Natural killer cell (primary cell): ENCODE results near the gene TMEM233. TPM values are rescaled to one million over a fixed set of nuclear protein-coding genes. Genes with fewer than 3 reads are reported as not detected.

Experiments
- ATAC-seq, 3 donors: fragments of 150-1000 bp in 2 of 3; fragments of 200-7000 bp in 1 of 3; cut with Tn5 transposase; 1 replicate in 1 of 3; 2 replicates in 2 of 3; pipeline ENCODE4 v1.10.0; 2021; ENCODE audit warnings: mild to moderate bottlenecking in 2 of 3, moderate library complexity in 2 of 3
- DNase-seq, 2 donors: peaks; one replicate each; pipeline versions ENCODE4 v3.0.0 to v3.0.0-alpha.2; 2013 to 2021; ENCODE audit warnings: mixed read lengths in 1 of 2
- H3K27ac ChIP-seq: one replicate; pipeline ENCODE4 v1.5.1; 2013; ENCODE audit warnings: mild to moderate bottlenecking, low read length
- H3K27me3 ChIP-seq: one replicate; pipeline ENCODE4 v1.6.1; 2013; ENCODE audit warnings: low read length; ENCODE audit not compliant: control insufficient read depth, insufficient read depth
- H3K36me3 ChIP-seq: one replicate; pipeline ENCODE4 v1.6.1; 2013; ENCODE audit warnings: low read length; ENCODE audit not compliant: control insufficient read depth, insufficient read depth
- H3K4me1 ChIP-seq: one replicate; pipeline ENCODE4 v1.6.1; 2013; ENCODE audit warnings: low read length; ENCODE audit not compliant: control insufficient read depth, insufficient read depth
- H3K4me3 ChIP-seq: one replicate; pipeline ENCODE4 v1.5.1; 2013; ENCODE audit warnings: low read length
- H3K9me3 ChIP-seq: one replicate; pipeline ENCODE4 v1.6.1; 2013; ENCODE audit warnings: low read length; ENCODE audit not compliant: control insufficient read depth, insufficient read depth
- H3K27ac Mint-ChIP-seq, 2 donors: one replicate each; pipeline ENCODE4 v1.8.0; 2022; ENCODE audit warnings: mild to moderate bottlenecking in 2 of 2, mixed read lengths in 2 of 2, moderate library complexity in 1 of 2
- H3K27me3 Mint-ChIP-seq, 2 donors: one replicate each; pipeline ENCODE4 v1.8.0; 2022; ENCODE audit warnings: low read depth in 2 of 2, mixed read lengths in 2 of 2
- H3K36me3 Mint-ChIP-seq: one replicate; pipeline ENCODE4 v1.8.0; 2022; ENCODE audit warnings: mixed read lengths
- H3K4me1 Mint-ChIP-seq, 2 donors: one replicate each; pipeline ENCODE4 v1.8.0; 2022; ENCODE audit warnings: mixed read lengths in 2 of 2
- H3K4me3 Mint-ChIP-seq: one replicate; pipeline ENCODE4 v1.8.0; 2022; ENCODE audit warnings: mild to moderate bottlenecking, moderate library complexity, mixed read lengths
- H3K9me3 Mint-ChIP-seq, 2 donors: one replicate each; pipeline ENCODE4 v1.8.0; 2022; ENCODE audit warnings: mixed read lengths in 2 of 2
- WGBS: methylation state at CpG from one replicate; pipeline ENCODE4 v1.1.7; 2013; ENCODE audit warnings: missing lambda C conversion rate; ENCODE audit not compliant: insufficient coverage; 5-methylcytosine and 5-hydroxymethylcytosine counted together
- intact Hi-C: fragments of 100-400 bp; cut with micrococcal nuclease; formaldehyde crosslinking; loops from one replicate; pipeline ENCODE4 v1.14.2; 2022
- total RNA-seq, 4 donors: library from RNA; stranded (reverse); fragments of 120-200 nt in 1 of 4; gene quantifications; one replicate each; pipeline versions ENCODE4 v1.2.3 to v1.2.4, GENCODE V29; 2013 to 2022
- TF ChIP-seq, protein P1 (sequence below): fragments of 200-600 bp; IDR thresholded peaks from one replicate; pipeline ENCODE4 v1.8.0; 2022; ENCODE audit warnings: antibody characterized with exemption

TMEM233 gene
- total RNA-seq, 3 donors from 2014 or later (not counting 1 experiment from before 2014, with no cell fraction given): not detected

GRCh38 chr12:119601877-119602733, 8.5 kb downstream of the TMEM233 start:
- DNase-seq (no peak), ATAC-seq (no peak)
- Mint-ChIP-seq H3K4me3 (no peak overlapping the region), H3K36me3 (no peaks in the 10 kb centered on the region), H3K27ac (no peak overlapping the region), H3K9me3 (no peaks in the 10 kb centered on the region), H3K4me1 (no peaks in the 10 kb centered on the region), H3K27me3 (peaks cover 23 to 81% of the 10 kb centered on the region in 2 donors)
- H3K4me1 ChIP-seq: no peaks in the 10 kb centered on the region
- 53% methylated on average over 7 of the region's 7 CpGs for WGBS
- no peak overlapping the region for H3K4me3 ChIP-seq
- H3K27ac ChIP-seq: no peak overlapping the region
- H3K27me3 ChIP-seq: peaks cover 6% of the 10 kb centered on the region
- intact Hi-C loops: no loop called here
- TF ChIP-seq, protein P1, sequence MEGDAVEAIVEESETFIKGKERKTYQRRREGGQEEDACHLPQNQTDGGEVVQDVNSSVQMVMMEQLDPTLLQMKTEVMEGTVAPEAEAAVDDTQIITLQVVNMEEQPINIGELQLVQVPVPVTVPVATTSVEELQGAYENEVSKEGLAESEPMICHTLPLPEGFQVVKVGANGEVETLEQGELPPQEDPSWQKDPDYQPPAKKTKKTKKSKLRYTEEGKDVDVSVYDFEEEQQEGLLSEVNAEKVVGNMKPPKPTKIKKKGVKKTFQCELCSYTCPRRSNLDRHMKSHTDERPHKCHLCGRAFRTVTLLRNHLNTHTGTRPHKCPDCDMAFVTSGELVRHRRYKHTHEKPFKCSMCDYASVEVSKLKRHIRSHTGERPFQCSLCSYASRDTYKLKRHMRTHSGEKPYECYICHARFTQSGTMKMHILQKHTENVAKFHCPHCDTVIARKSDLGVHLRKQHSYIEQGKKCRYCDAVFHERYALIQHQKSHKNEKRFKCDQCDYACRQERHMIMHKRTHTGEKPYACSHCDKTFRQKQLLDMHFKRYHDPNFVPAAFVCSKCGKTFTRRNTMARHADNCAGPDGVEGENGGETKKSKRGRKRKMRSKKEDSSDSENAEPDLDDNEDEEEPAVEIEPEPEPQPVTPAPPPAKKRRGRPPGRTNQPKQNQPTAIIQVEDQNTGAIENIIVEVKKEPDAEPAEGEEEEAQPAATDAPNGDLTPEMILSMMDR: no peak
- no peaks in the 10 kb centered on the region for H3K36me3 ChIP-seq
- no peaks in the 10 kb centered on the region for H3K9me3 ChIP-seq

- no peaks in the 10 kb centered on the region for H3K4me1 ChIP-seq
- WGBS: 94% methylated on average over 4 of the region's 4 CpGs
- no peaks in the 10 kb centered on the region for H3K9me3 ChIP-seq
- Mint-ChIP-seq H3K9me3 (no peaks in the 10 kb centered on the region), H3K27ac (no peak overlapping the region), H3K4me3 (no peak overlapping the region), H3K36me3 (no peaks in the 10 kb centered on the region), H3K27me3 (peaks cover 23 to 76% of the 10 kb centered on the region in 2 donors), H3K4me1 (no peaks in the 10 kb centered on the region)
- no peak for DNase-seq
- no peaks in the 10 kb centered on the region for H3K36me3 ChIP-seq
- peaks cover 5% of the 10 kb centered on the region for H3K27me3 ChIP-seq
- intact Hi-C loops: no loop called here
- no peak overlapping the region for H3K4me3 ChIP-seq
- TF ChIP-seq, protein P1: no peak
- no peak overlapping the region for H3K27ac ChIP-seq
- no peak for ATAC-seq
Measured at GRCh38 chr12:119602734-119603094, 9.1 kb downstream of the TMEM233 start.

DNA sequence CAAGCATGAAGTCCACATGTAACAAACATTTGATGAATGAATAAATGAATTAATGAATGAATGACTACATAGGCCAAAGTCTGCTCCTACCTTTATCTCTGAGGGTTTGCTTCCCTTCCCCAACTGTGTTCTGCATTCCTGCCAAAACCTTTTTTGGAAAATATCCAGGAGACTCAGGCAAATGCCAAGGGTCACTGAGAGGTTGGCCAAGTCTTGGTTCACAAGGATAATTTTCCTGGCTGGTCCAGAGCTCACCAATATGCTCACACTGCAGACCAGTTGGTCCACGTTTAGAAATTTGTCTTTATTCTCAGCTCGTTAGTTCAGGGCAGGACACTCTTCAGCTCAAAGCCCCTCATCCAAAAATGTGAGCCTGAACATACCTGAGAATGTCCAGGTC, 10.2 kb downstream of the TMEM233 start:
- H3K27ac Mint-ChIP-seq: no peak overlapping the region
- H3K36me3 ChIP-seq: no peaks in the 10 kb centered on the region
- H3K9me3 ChIP-seq: no peaks in the 10 kb centered on the region
- H3K27me3 ChIP-seq: peaks cover 5% of the 10 kb centered on the region
- WGBS: 34% methylated on average over 2 of the region's 2 CpGs
- TF ChIP-seq, protein P1: no peak
- DNase-seq (no peak), ATAC-seq (no peak)
- no peaks in the 10 kb centered on the region for H3K9me3 Mint-ChIP-seq
- H3K4me3 ChIP-seq: no peak overlapping the region
- no peaks in the 10 kb centered on the region for H3K4me1 Mint-ChIP-seq
- H3K27me3 Mint-ChIP-seq: peaks cover 29 to 68% of the 10 kb centered on the region in 2 donors
- no peaks in the 10 kb centered on the region for H3K4me1 ChIP-seq
- intact Hi-C loops: no loop called here
- H3K36me3 Mint-ChIP-seq: no peaks in the 10 kb centered on the region
- no peak overlapping the region for H3K27ac ChIP-seq
- no peak overlapping the region for H3K4me3 Mint-ChIP-seq
